ENCODE measurements around the gene DENND6A.
"Not testable (repeated sequence)": the region's sequence is repeated elsewhere in the genome, so short reads cannot be mapped to it uniquely, and the experiment has no call there.

Gene DENND6A

DNA sequence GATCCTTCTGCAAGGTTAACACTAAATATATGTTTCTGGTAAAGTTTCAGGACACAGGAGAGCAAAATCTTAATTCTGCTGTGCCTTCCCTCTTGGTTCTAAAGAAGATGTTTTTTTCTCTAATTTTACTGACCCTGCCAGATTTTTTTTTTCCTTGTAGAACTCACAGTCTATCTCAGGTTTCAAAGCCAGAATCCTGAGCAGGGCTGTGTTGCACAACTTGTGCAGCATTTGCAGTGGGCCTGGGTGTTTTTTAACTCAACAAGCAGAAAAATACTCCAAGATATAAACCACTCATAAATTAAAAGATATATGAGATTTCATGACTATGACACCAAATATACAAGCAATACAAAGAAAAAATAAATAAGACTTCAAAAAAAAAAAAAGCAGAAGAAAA is 55.5 kb downstream of the DENND6A start:
- Histone ChIP-seq H3K27me3 (ENCODE audit: control insufficient read depth, insufficient read depth, low read length) (no peaks in the 10 kb centered on the region), H3K4me3 (ENCODE audit: low read length) (no peak overlapping the region), H3K27ac (ENCODE audit: low read length) (no peak overlapping the region), H3K9me3 (ENCODE audit: control insufficient read depth, insufficient read depth, low read length) (no peaks in the 10 kb centered on the region), H3K4me1 (ENCODE audit: control insufficient read depth, insufficient read depth, low read length) (no peaks in the 10 kb centered on the region), H3K36me3 (ENCODE audit: control insufficient read depth, insufficient read depth, low read length) (no peaks in the 10 kb centered on the region)
- no peak for DNase-seq (ENCODE audit: low read depth, low spot score)

DNA sequence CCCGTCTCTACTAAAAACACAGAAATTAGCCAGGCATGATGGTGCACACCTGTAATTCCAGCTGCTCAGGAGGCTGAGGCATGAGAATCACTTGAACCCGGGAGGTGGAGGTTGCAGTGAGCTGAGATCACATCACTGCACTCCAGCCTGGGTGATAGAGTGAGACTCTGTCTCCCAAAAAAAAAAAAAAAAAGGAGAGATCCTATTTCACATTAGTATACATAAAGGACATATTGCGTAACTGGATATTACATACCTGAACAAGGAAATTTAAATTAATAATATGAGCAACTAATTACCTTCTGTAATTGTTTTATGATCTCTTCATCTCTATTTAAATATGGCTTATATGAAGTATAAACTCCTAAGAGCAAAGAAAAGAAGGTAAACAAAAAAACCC is 58.6 kb downstream of the DENND6A start:
- H3K27me3 ChIP-seq (ENCODE audit: control insufficient read depth, insufficient read depth, low read length); H3K4me3 ChIP-seq (ENCODE audit: low read length); H3K4me1 ChIP-seq (ENCODE audit: control insufficient read depth, insufficient read depth, low read length); DNase-seq (ENCODE audit: low read depth, low spot score); H3K9me3 ChIP-seq (ENCODE audit: control insufficient read depth, insufficient read depth, low read length); H3K27ac ChIP-seq (ENCODE audit: low read length); H3K36me3 ChIP-seq (ENCODE audit: control insufficient read depth, insufficient read depth, low read length): not testable (repeated sequence)
- WGBS (ENCODE audit: insufficient coverage, insufficient read length) = no CpG with 5 or more reads among the region's 3 CpGs

DNA sequence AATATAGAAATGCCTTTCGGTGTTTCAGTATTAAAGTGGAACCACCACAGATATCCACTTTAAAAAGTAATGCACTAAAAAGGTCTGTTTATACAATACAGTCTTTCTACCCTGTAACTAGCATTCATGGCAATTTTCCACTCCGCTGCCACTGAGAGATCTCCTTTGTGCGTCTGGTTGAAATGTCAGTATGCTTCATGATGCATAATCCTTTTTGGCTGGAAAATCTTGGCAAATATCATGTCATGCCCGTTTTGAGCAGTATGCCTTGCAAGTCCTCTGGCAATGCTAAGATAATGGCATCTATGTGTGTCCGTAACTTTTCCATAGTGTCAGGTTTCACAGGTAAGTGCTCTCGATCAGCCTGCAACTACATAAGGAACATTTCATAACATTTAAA is 64.9 kb downstream of the DENND6A start:
- Histone ChIP-seq H3K36me3 (ENCODE audit: control insufficient read depth, insufficient read depth, low read length) (peaks cover 3% of the 10 kb centered on the region; the same call in 1 of the 2 replicates), H3K27ac (ENCODE audit: low read length) (no peak overlapping the region), H3K4me3 (ENCODE audit: low read length) (no peak overlapping the region), H3K4me1 (ENCODE audit: control insufficient read depth, insufficient read depth, low read length) (no peaks in the 10 kb centered on the region), H3K27me3 (ENCODE audit: control insufficient read depth, insufficient read depth, low read length) (no peaks in the 10 kb centered on the region), H3K9me3 (ENCODE audit: control insufficient read depth, insufficient read depth, low read length) (no peaks in the 10 kb centered on the region; the same call in 1 of the 2 replicates)
- no peak for DNase-seq (ENCODE audit: low read depth, low spot score)
- WGBS (ENCODE audit: insufficient coverage, insufficient read length) = no CpG with 5 or more reads among the region's 6 CpGs

DNA sequence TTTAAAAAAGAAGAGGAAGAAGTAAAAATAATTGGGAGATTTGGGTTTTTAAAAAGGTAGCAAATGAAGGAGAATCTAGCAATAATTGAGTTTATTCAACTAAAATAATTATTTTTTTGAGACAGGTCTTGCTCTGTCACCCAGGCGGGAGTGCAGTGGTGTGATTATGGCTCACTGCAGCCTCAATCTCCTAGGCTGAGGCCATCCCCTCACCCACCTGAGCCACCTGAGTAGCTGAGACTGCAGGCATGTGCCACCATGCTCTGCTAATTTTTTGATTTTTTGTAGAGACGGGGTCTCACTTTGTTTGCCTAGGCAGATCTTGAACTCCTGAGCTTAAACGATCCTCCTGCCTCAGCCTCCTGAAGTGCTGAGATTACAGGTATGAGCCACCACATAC is 68.1 kb downstream of the DENND6A start:
- H3K36me3 ChIP-seq (ENCODE audit: control insufficient read depth, insufficient read depth, low read length) = peaks cover 3% of the 10 kb centered on the region; the same call in 1 of the 2 replicates
- H3K4me3 ChIP-seq (ENCODE audit: low read length) = no peak overlapping the region
- no peaks in the 10 kb centered on the region for H3K9me3 ChIP-seq (ENCODE audit: control insufficient read depth, insufficient read depth, low read length)
- no peak for DNase-seq (ENCODE audit: low read depth, low spot score)
- no peaks in the 10 kb centered on the region for H3K4me1 ChIP-seq (ENCODE audit: control insufficient read depth, insufficient read depth, low read length)
- H3K27ac ChIP-seq (ENCODE audit: low read length) = no peak overlapping the region
- H3K27me3 ChIP-seq (ENCODE audit: control insufficient read depth, insufficient read depth, low read length) = no peaks in the 10 kb centered on the region
- WGBS (ENCODE audit: insufficient coverage, insufficient read length) = no CpG with 5 or more reads among the region's 3 CpGs

DNA sequence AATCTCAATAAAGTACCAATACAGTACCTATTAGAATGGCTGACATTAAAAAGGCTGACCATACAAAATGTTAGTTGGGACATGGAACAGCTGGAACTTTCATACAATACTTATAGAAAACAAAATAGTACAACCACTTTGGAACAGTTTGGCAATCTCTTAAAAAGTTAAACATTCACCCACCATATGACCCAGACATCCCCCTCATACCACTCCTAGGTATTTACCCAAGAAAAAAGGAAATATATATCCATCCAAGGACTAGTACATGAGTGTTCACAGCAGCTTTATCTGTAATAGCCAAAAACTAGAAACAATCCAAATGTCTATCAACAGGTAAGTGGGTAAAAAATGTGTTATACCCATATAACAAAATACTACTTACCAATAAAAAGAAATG is 70.5 kb downstream of the DENND6A start:
- H3K27me3 ChIP-seq (ENCODE audit: control insufficient read depth, insufficient read depth, low read length) = no peaks in the 10 kb centered on the region
- no peak overlapping the region for H3K27ac ChIP-seq (ENCODE audit: low read length)
- H3K36me3 ChIP-seq (ENCODE audit: control insufficient read depth, insufficient read depth, low read length) = no peaks in the 10 kb centered on the region; the same call in 1 of the 2 replicates
- DNase-seq (ENCODE audit: low read depth, low spot score) = no peak
- H3K9me3 ChIP-seq (ENCODE audit: control insufficient read depth, insufficient read depth, low read length) = no peaks in the 10 kb centered on the region
- H3K4me3 ChIP-seq (ENCODE audit: low read length) = no peak overlapping the region
- H3K4me1 ChIP-seq (ENCODE audit: control insufficient read depth, insufficient read depth, low read length) = no peaks in the 10 kb centered on the region

DNA sequence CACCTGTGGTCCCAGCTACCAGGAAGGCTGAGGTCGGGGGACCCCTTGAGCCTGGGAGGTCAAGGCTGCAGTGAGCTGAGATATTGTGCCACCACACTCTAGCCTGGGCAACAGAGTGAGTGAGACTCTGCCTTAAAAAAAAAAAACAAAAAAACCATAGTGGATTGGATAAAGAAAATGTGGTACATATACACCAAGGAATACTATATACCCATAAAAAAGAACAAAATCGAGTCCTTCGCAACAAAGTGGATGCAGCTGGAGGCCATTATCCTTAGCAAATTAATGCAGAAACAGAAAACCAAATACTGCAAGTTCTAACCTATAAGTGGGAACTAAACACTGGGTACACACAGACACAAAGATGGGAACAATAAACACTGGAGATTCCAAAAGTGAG is 75.1 kb downstream of the DENND6A start:
- H3K36me3 ChIP-seq (ENCODE audit: control insufficient read depth, insufficient read depth, low read length) = no peaks in the 10 kb centered on the region
- H3K4me3 ChIP-seq (ENCODE audit: low read length) = no peak overlapping the region
- no peak for DNase-seq (ENCODE audit: low read depth, low spot score)
- no peaks in the 10 kb centered on the region for H3K4me1 ChIP-seq (ENCODE audit: control insufficient read depth, insufficient read depth, low read length)
- H3K27ac ChIP-seq (ENCODE audit: low read length) = no peak overlapping the region
- H3K27me3 ChIP-seq (ENCODE audit: control insufficient read depth, insufficient read depth, low read length) = no peaks in the 10 kb centered on the region
- no CpG with 5 or more reads among the region's 3 CpGs for WGBS (ENCODE audit: insufficient coverage, insufficient read length)
- H3K9me3 ChIP-seq (ENCODE audit: control insufficient read depth, insufficient read depth, low read length) = no peaks in the 10 kb centered on the region

DNA sequence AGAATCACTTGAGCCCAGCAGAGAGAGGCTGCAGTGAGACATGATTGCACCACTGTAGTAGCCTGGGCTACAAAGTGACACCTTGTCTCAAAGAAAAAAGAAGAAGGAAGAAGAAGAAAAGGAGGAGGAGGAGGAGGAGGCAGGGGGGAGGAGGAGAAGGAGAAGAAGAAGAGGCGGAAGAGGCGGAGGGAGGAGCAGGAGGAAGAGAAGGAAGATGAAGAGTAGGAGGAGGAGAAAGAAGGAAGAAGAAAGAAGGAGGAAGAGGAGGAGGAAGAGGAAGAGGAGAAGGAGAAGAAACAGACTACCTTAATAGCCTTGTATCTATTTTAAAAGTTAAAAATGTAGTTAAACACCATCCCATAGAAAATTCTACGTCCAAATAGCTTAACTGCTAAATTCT is 76.6 kb downstream of the DENND6A start:
- Histone ChIP-seq H3K27me3 (ENCODE audit: control insufficient read depth, insufficient read depth, low read length) (no peaks in the 10 kb centered on the region), H3K27ac (ENCODE audit: low read length) (no peak overlapping the region), H3K4me1 (ENCODE audit: control insufficient read depth, insufficient read depth, low read length) (no peaks in the 10 kb centered on the region), H3K4me3 (ENCODE audit: low read length) (no peak overlapping the region), H3K36me3 (ENCODE audit: control insufficient read depth, insufficient read depth, low read length) (no peaks in the 10 kb centered on the region), H3K9me3 (ENCODE audit: control insufficient read depth, insufficient read depth, low read length) (no peaks in the 10 kb centered on the region)
- no peak for DNase-seq (ENCODE audit: low read depth, low spot score)
- 0% methylated on average over 1 of the region's 3 CpGs for WGBS (ENCODE audit: insufficient coverage, insufficient read length)

DNA sequence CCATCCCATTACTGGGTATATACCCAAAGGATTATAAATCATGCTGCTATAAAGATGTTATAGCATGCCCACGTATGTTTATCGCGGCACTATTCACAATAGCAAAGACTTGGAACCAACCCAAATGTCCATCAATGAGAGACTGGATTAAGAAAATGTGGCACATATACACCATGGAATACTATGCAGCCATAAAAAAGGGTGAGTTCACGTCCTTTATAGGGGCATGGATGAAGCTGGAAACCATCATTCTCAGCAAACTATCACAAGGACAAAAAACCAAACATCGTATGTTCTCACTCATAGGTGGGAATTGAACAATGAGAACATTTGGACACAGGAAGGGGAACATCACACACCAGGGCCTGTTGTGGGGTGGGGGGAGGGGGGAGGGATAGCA is 81.0 kb downstream of the DENND6A start:
- H3K27ac ChIP-seq (ENCODE audit: low read length); H3K27me3 ChIP-seq (ENCODE audit: control insufficient read depth, insufficient read depth, low read length); H3K4me3 ChIP-seq (ENCODE audit: low read length); DNase-seq (ENCODE audit: low read depth, low spot score); H3K36me3 ChIP-seq (ENCODE audit: control insufficient read depth, insufficient read depth, low read length); H3K4me1 ChIP-seq (ENCODE audit: control insufficient read depth, insufficient read depth, low read length); H3K9me3 ChIP-seq (ENCODE audit: control insufficient read depth, insufficient read depth, low read length): not testable (repeated sequence)
- WGBS (ENCODE audit: insufficient coverage, insufficient read length) = no CpG with 5 or more reads among the region's 5 CpGs

DNA sequence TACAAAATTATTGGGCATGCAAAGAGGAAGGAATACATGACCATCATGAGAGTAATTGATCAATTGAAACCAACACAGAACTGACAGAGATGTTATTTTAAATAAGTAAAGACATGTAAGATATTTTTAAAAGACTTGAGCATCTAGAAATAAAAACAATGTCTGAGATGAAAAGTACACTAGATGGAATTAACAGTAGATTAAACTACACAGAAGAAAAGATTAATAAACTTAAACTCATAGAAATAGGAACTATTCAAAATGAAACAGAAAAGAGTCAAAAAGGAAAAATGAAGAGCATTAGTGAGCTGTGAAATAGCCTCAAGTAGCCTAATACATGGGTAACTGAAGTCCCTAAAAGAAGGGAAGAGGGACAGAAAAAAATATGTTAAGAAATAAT is 87.2 kb downstream of the DENND6A start:
- Histone ChIP-seq H3K9me3 (ENCODE audit: control insufficient read depth, insufficient read depth, low read length) (no peaks in the 10 kb centered on the region), H3K36me3 (ENCODE audit: control insufficient read depth, insufficient read depth, low read length) (no peaks in the 10 kb centered on the region), H3K4me3 (ENCODE audit: low read length) (no peak overlapping the region), H3K4me1 (ENCODE audit: control insufficient read depth, insufficient read depth, low read length) (no peaks in the 10 kb centered on the region), H3K27ac (ENCODE audit: low read length) (no peak overlapping the region), H3K27me3 (ENCODE audit: control insufficient read depth, insufficient read depth, low read length) (no peaks in the 10 kb centered on the region)
- DNase-seq (ENCODE audit: low read depth, low spot score) = no peak

DNA sequence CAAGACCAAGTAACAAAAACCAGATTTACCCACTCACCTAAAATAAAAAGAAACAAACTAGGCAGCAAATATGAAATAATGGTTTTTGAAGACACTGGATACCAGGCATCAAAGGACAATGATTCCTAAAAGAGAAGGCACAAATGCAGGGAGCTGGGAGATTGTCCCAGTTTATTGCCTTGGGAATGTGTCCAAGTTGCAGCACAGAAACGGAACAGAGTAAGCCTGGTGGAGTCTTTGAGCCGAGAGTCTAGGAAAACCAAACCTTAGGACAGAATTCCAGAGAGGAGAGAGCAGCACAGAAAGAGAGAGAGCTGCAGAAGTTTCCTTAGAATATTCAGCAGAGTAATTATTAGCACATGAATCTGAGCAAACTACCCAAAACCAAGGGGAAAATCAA is 87.9 kb downstream of the DENND6A start:
- no peak for DNase-seq (ENCODE audit: low read depth, low spot score)
- no peak overlapping the region for H3K27ac ChIP-seq (ENCODE audit: low read length)
- no CpG with 5 or more reads among the region's 2 CpGs for WGBS (ENCODE audit: insufficient coverage, insufficient read length)
- no peak overlapping the region for H3K4me3 ChIP-seq (ENCODE audit: low read length)
- H3K36me3 ChIP-seq (ENCODE audit: control insufficient read depth, insufficient read depth, low read length) = no peaks in the 10 kb centered on the region
- H3K27me3 ChIP-seq (ENCODE audit: control insufficient read depth, insufficient read depth, low read length) = no peaks in the 10 kb centered on the region
- no peaks in the 10 kb centered on the region for H3K4me1 ChIP-seq (ENCODE audit: control insufficient read depth, insufficient read depth, low read length)
- H3K9me3 ChIP-seq (ENCODE audit: control insufficient read depth, insufficient read depth, low read length) = no peaks in the 10 kb centered on the region

DNA sequence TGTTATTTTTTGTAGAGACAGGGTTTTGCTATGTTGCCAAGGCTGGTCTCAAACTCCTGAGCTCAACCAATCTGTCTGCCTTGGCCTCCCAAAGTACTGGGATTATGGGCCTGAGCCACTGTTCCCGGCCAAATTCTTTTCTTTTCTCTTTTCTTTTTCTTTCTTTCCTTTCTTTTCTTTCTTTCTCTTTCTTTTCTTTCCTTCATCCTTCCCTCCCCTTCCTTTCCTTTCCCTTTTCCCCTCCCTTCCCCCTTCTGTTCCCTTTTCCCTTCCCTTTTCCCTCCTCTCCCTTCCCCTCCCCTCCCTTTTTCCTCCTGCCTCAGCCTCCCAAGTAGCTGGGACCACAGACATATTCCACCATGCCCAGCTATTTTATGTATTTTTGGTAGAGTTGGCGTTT is 92.7 kb downstream of the DENND6A start:
- H3K27ac ChIP-seq (ENCODE audit: low read length) = no peak overlapping the region
- no peak for DNase-seq (ENCODE audit: low read depth, low spot score)
- H3K27me3 ChIP-seq (ENCODE audit: control insufficient read depth, insufficient read depth, low read length) = no peaks in the 10 kb centered on the region
- no peaks in the 10 kb centered on the region for H3K36me3 ChIP-seq (ENCODE audit: control insufficient read depth, insufficient read depth, low read length)
- H3K4me1 ChIP-seq (ENCODE audit: control insufficient read depth, insufficient read depth, low read length) = no peaks in the 10 kb centered on the region
- WGBS (ENCODE audit: insufficient coverage, insufficient read length) = no CpG with 5 or more reads among the region's 2 CpGs
- H3K9me3 ChIP-seq (ENCODE audit: control insufficient read depth, insufficient read depth, low read length) = no peaks in the 10 kb centered on the region
- H3K4me3 ChIP-seq (ENCODE audit: low read length) = no peak overlapping the region
